HepG2 (cell line): Measurements from ENCODE around the gene DOCK4. TPM values are rescaled to one million over a fixed set of nuclear protein-coding genes. Genes with fewer than 3 reads are reported as not detected.
A peak's percentile ranks its signal among the peaks of the same experiment; 100 is the strongest.

ENCODE experiments used
- CSRNP1 ChIP-seq: sonication (generic); formaldehyde crosslinking; IDR thresholded peaks from 2 replicates; pipeline ENCODE4 v1.8.1; 2023; ENCODE audit warnings: mild to moderate bottlenecking, missing genetic modification reagents
- DPF2 ChIP-seq: sonication (generic); formaldehyde crosslinking; IDR thresholded peaks from 2 replicates; pipeline ENCODE4 v1.4.0; 2020; ENCODE audit warnings: mild to moderate bottlenecking, low read depth, missing genetic modification reagents, borderline replicate concordance
- ETS1 ChIP-seq: sonication (generic); formaldehyde crosslinking; IDR thresholded peaks from 2 replicates; pipeline ENCODE4 v1.4.0; 2020; ENCODE audit warnings: missing genetic modification reagents
- KMT2A ChIP-seq: sonication (generic); formaldehyde crosslinking; IDR thresholded peaks from 2 replicates; pipeline ENCODE4 v1.4.0; 2020; ENCODE audit warnings: missing genetic modification reagents
- REPIN1 ChIP-seq: sonication (generic); formaldehyde crosslinking; IDR thresholded peaks from 2 replicates; pipeline ENCODE4 v1.8.0; 2022; ENCODE audit warnings: missing genetic modification reagents, low read depth, mild to moderate bottlenecking, borderline replicate concordance
- RERE ChIP-seq: IDR thresholded peaks from 2 replicates; pipeline ENCODE4 v1.6.1; 2016; ENCODE audit warnings: low read depth, missing genetic modification reagents, missing compliant biosample characterization
- SNAPC2 ChIP-seq: sonication (generic); formaldehyde crosslinking; IDR thresholded peaks from 2 replicates; pipeline ENCODE4 v1.8.1; 2022; ENCODE audit warnings: mild to moderate bottlenecking, missing genetic modification reagents
- SOX13 ChIP-seq, 3 experiments: fragments of 450-650 bp in 1 of 3; sonication (generic) in 1 of 3; formaldehyde crosslinking in 1 of 3; IDR thresholded peaks in 2 of 3; conservative IDR thresholded peaks in 1 of 3; 2 replicates each; pipeline versions ENCODE4 v1.5.0 to v1.6.1; 2016 to 2020; ENCODE audit warnings: antibody characterized with exemption in 1 of 3, mild to moderate bottlenecking in 1 of 3, missing compliant biosample characterization in 1 of 3, missing genetic modification reagents in 1 of 3, moderate library complexity in 1 of 3
- TMF1 ChIP-seq: sonication (generic); formaldehyde crosslinking; IDR thresholded peaks from 2 replicates; pipeline ENCODE4 v1.8.1; 2022; ENCODE audit warnings: low read depth, missing genetic modification reagents
- ZNF503 ChIP-seq: sonication (generic); formaldehyde crosslinking; IDR thresholded peaks from 2 replicates; pipeline ENCODE4 v1.4.0; 2020; ENCODE audit warnings: missing genetic modification reagents
- ZNF839 ChIP-seq: sonication (generic); formaldehyde crosslinking; IDR thresholded peaks from 2 replicates; pipeline ENCODE4 v1.4.0; 2020; ENCODE audit warnings: missing genetic modification reagents, mild to moderate bottlenecking, borderline replicate concordance
- ZSCAN25 ChIP-seq: sonication (generic); formaldehyde crosslinking; IDR thresholded peaks from 2 replicates; pipeline ENCODE4 v1.8.0; 2022; ENCODE audit warnings: mild to moderate bottlenecking, missing genetic modification reagents
- polyA plus RNA-seq, 8 experiments: library from polyadenylated mRNA; depleted of rRNA in 3 of 8; stranded (reverse) in 7 of 8; unstranded in 1 of 8; fragments of >200 nt; fragmentation: Illumina TruSeq in 4 of 8; extraction: Trizol in 4 of 8; gene quantifications; 2 replicates each; pipeline versions ENCODE4 v1.2.1 to v1.2.3, GENCODE V29; 2011 to 2016; ENCODE audit warnings: low read depth in 4 of 8, missing spikeins in 1 of 8, mixed read lengths in 1 of 8; ENCODE audit not compliant: insufficient read depth in 1 of 8
- total RNA-seq, 5 experiments: library from RNA; depleted of rRNA; stranded (reverse); fragments of >200 nt; fragmentation: Illumina TruSeq; extraction: Trizol; gene quantifications; 2 replicates each; pipeline ENCODE4 v1.2.3, GENCODE V29; 2016; ENCODE audit warnings: low read depth in 1 of 5
- TF ChIP-seq, protein P1 (sequence below): IDR thresholded peaks from 2 replicates; pipeline ENCODE4 v1.6.1; 2016; ENCODE audit warnings: missing compliant biosample characterization, missing genetic modification reagents, borderline replicate concordance

DOCK4 gene
- total and polyA plus RNA-seq, 2 of the 13 experiments (the other 11 are each of a cell fraction or from before 2014, with no cell fraction given): 13.5 to 17.4 TPM

- TF ChIP-seq KMT2A (CRISPR knock-in tag) (peak; percentile 93; the same call in 1 of the 2 replicates), SOX13 (IDR thresholded peaks at IDR 0.05) (no peak), SOX13 (CRISPR knock-in tag; conservative IDR thresholded peaks at IDR 0.05 in 1 of 2, IDR thresholded peaks at IDR 0.05 in 1 of 2) (peak in 1 of 2 experiments; percentile 63; a peak in 2 of 4 replicates), RERE (no peak), CSRNP1 (CRISPR knock-in tag) (no peak), SNAPC2 (no peak), ETS1 (CRISPR knock-in tag) (no peak), ZNF503 (CRISPR knock-in tag) (no peak), TMF1 (no peak; the same call in 1 of the 2 replicates), ZNF839 (CRISPR knock-in tag) (no peak), ZSCAN25 (CRISPR knock-in tag) (no peak), DPF2 (no peak), REPIN1 (CRISPR knock-in tag) (peak; percentile 64; the same call in 1 of the 2 replicates)
- TF ChIP-seq, protein P1, sequence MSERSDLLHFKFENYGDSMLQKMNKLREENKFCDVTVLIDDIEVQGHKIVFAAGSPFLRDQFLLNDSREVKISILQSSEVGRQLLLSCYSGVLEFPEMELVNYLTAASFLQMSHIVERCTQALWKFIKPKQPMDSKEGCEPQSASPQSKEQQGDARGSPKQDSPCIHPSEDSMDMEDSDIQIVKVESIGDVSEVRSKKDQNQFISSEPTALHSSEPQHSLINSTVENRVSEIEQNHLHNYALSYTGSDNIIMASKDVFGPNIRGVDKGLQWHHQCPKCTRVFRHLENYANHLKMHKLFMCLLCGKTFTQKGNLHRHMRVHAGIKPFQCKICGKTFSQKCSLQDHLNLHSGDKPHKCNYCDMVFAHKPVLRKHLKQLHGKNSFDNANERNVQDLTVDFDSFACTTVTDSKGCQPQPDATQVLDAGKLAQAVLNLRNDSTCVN (CRISPR knock-in tag): no peak
Measured at GRCh38 chr7:112206238-112206990, at the start of gene DOCK4, which contains the start of gene ZNF277 (continued).
